ENCODE measurements around the gene SP1.
A peak's percentile ranks its signal among the peaks of the same experiment; 100 is the strongest.
"Not testable (repeated sequence)": the region's sequence is repeated elsewhere in the genome, so short reads cannot be mapped to it uniquely, and the experiment has no call there.

The SP1 gene

DNA sequence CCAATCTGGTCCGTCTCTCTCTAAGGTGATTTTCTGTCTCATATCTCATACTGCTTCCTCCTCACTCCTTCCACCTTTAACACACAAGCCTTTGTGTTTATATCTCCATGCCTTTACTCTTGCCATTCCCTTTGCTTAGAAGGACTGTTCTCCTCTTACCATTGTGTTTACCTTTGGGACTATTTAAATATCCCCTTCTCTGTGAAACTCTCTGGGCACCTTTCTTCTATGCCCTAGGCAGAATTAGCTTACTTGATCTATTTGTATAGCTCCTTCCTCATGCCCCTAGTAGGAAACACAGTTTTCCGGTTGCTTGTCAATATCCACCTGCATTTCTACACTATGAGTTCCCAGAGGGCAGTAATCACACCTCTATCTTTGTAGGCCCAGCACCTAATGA lies 39.8 kb downstream of the SP1 start:
- H3K36me3 ChIP-seq (ENCODE audit: control insufficient read depth, insufficient read depth, low read length) = no peaks in the 10 kb centered on the region
- peaks cover 40% of the 10 kb centered on the region for H3K4me1 ChIP-seq (ENCODE audit: control insufficient read depth, insufficient read depth, low read length)
- peak overlapping the region; percentile 39 for H3K9ac ChIP-seq (ENCODE audit: low read length)
- H3K4me3 ChIP-seq (ENCODE audit: low read length) = no peak overlapping the region
- H3K9me3 ChIP-seq (ENCODE audit: control insufficient read depth, low read length) = no peaks in the 10 kb centered on the region
- no peaks in the 10 kb centered on the region for H3K27me3 ChIP-seq (ENCODE audit: control insufficient read depth, insufficient read depth, low read length)

DNA sequence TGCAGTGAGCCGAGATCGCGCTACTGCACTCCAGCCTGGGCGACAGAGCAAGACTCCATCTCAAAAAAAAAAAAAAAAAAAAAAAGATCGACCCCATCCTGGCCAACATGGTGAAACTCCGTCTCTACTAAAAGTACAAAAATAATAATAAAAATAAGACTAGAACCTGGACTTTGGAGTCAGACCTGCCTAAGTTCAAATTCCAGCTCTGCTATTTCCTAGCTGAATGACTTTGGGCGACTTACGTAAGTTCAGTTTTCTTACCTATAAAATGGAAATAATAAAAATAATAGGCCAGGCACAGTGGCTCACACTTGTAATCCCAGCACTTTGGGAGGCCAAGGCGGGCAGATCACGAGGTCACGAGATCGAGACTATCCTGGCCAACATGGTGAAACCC lies 42.3 kb downstream of the SP1 start:
- H3K4me1 ChIP-seq (ENCODE audit: control insufficient read depth, insufficient read depth, low read length) = peaks cover 32% of the 10 kb centered on the region
- not testable (repeated sequence) for H3K9me3 ChIP-seq (ENCODE audit: control insufficient read depth, low read length); H3K27me3 ChIP-seq (ENCODE audit: control insufficient read depth, insufficient read depth, low read length); H3K4me3 ChIP-seq (ENCODE audit: low read length); H3K9ac ChIP-seq (ENCODE audit: low read length); H3K36me3 ChIP-seq (ENCODE audit: control insufficient read depth, insufficient read depth, low read length)

GRCh38 chr12:53423597-53423996 lies 43.6 kb downstream of the SP1 start, which contains the start of gene AMHR2:
AMHR2 (plus strand) TSS chr12:53423855; CDS start chr12:53423935, 80 bp downstream.
- H3K27me3 ChIP-seq (ENCODE audit: control insufficient read depth, insufficient read depth, low read length) = no peaks in the 10 kb centered on the region
- no peaks in the 10 kb centered on the region for H3K36me3 ChIP-seq (ENCODE audit: control insufficient read depth, insufficient read depth, low read length)
- H3K4me1 ChIP-seq (ENCODE audit: control insufficient read depth, insufficient read depth, low read length) = peaks cover 28% of the 10 kb centered on the region
- H3K4me3 ChIP-seq (ENCODE audit: low read length) = no peak within 1 kb of the TSS
- no peaks in the 10 kb centered on the region for H3K9me3 ChIP-seq (ENCODE audit: control insufficient read depth, low read length)
- no peak within 1 kb of the TSS for H3K9ac ChIP-seq (ENCODE audit: low read length)

GRCh38 chr12:53424626-53425514 lies 44.9 kb downstream of the SP1 start:
- H3K4me1 ChIP-seq (ENCODE audit: control insufficient read depth, insufficient read depth, low read length) = peaks cover 16% of the 10 kb centered on the region
- H3K4me3 ChIP-seq (ENCODE audit: low read length) = no peak overlapping the region
- no peaks in the 10 kb centered on the region for H3K27me3 ChIP-seq (ENCODE audit: control insufficient read depth, insufficient read depth, low read length)
- no peaks in the 10 kb centered on the region for H3K9me3 ChIP-seq (ENCODE audit: control insufficient read depth, low read length)
- no peaks in the 10 kb centered on the region for H3K36me3 ChIP-seq (ENCODE audit: control insufficient read depth, insufficient read depth, low read length)
- H3K9ac ChIP-seq (ENCODE audit: low read length) = no peak overlapping the region

GRCh38 chr12:53425515-53426150 lies 45.7 kb downstream of the SP1 start:
- H3K27me3 ChIP-seq (ENCODE audit: control insufficient read depth, insufficient read depth, low read length) = no peaks in the 10 kb centered on the region
- H3K9me3 ChIP-seq (ENCODE audit: control insufficient read depth, low read length) = no peaks in the 10 kb centered on the region
- no peak overlapping the region for H3K4me3 ChIP-seq (ENCODE audit: low read length)
- H3K4me1 ChIP-seq (ENCODE audit: control insufficient read depth, insufficient read depth, low read length) = peaks cover 8% of the 10 kb centered on the region
- no peaks in the 10 kb centered on the region for H3K36me3 ChIP-seq (ENCODE audit: control insufficient read depth, insufficient read depth, low read length)
- H3K9ac ChIP-seq (ENCODE audit: low read length) = no peak overlapping the region

DNA sequence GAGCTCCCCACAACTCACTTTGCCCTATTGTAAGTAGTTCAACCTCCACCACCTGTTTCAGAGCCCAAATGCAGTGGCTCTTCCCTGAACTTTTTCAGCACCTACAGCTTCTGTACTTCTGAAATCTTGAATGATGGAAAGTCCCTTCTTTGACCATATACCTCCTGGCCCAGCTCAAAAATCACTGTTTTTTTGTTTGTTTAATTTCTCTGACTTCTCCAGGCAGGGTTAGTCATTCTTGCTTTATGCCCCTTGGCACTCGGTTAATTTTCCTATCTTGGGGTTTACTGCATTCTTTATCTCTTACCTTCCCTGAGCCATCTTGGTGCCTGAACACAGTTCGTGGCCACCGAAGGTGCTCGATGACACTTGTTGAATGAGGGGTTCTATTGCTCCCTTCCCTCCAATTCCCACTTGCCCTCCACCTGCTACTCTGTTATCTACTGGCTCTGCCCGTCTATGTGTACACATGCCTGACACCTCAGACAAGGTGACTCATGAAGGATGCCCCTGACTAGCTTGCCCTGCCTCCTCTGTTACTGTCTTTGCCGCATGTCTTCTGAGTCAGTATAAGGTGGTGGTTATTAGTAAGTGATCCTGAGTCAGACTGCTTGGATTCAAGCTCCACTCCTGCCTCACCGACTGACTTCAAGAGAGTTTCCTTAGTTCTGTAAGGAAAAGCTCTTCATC lies 48.1 kb downstream of the SP1 start:
- no peaks in the 10 kb centered on the region for H3K36me3 ChIP-seq (ENCODE audit: control insufficient read depth, insufficient read depth, low read length)
- no peaks in the 10 kb centered on the region for H3K4me1 ChIP-seq (ENCODE audit: control insufficient read depth, insufficient read depth, low read length)
- H3K4me3 ChIP-seq (ENCODE audit: low read length) = no peak overlapping the region
- H3K9ac ChIP-seq (ENCODE audit: low read length) = no peak overlapping the region
- H3K9me3 ChIP-seq (ENCODE audit: control insufficient read depth, low read length) = no peaks in the 10 kb centered on the region
- H3K27me3 ChIP-seq (ENCODE audit: control insufficient read depth, insufficient read depth, low read length) = no peaks in the 10 kb centered on the region

- Histone ChIP-seq H3K9me3 (ENCODE audit: control insufficient read depth, low read length) (no peaks in the 10 kb centered on the region), H3K27me3 (ENCODE audit: control insufficient read depth, insufficient read depth, low read length) (no peaks in the 10 kb centered on the region), H3K36me3 (ENCODE audit: control insufficient read depth, insufficient read depth, low read length) (no peaks in the 10 kb centered on the region), H3K9ac (ENCODE audit: low read length) (no peak overlapping the region), H3K4me3 (ENCODE audit: low read length) (no peak overlapping the region), H3K4me1 (ENCODE audit: control insufficient read depth, insufficient read depth, low read length) (no peaks in the 10 kb centered on the region)
Observed at GRCh38 chr12:53428741-53429140, 48.8 kb downstream of the SP1 start.

GRCh38 chr12:53430116-53430515 lies 50.1 kb downstream of the SP1 start:
- H3K27me3 ChIP-seq (ENCODE audit: control insufficient read depth, insufficient read depth, low read length) = no peaks in the 10 kb centered on the region

GRCh38 chr12:53431187-53431586 lies 51.2 kb downstream of the SP1 start:
- Histone ChIP-seq H3K4me1 (ENCODE audit: control insufficient read depth, insufficient read depth, low read length) (no peaks in the 10 kb centered on the region), H3K9me3 (ENCODE audit: control insufficient read depth, low read length) (no peaks in the 10 kb centered on the region), H3K4me3 (ENCODE audit: low read length) (no peak overlapping the region), H3K27me3 (ENCODE audit: control insufficient read depth, insufficient read depth, low read length) (no peaks in the 10 kb centered on the region), H3K36me3 (ENCODE audit: control insufficient read depth, insufficient read depth, low read length) (no peaks in the 10 kb centered on the region), H3K9ac (ENCODE audit: low read length) (no peak overlapping the region)

More at GRCh38 chr12:53430116-53430515, 50.1 kb downstream of the SP1 start:
- Histone ChIP-seq H3K9ac (ENCODE audit: low read length) (no peak overlapping the region), H3K9me3 (ENCODE audit: control insufficient read depth, low read length) (no peaks in the 10 kb centered on the region), H3K4me1 (ENCODE audit: control insufficient read depth, insufficient read depth, low read length) (no peaks in the 10 kb centered on the region), H3K4me3 (ENCODE audit: low read length) (no peak overlapping the region), H3K36me3 (ENCODE audit: control insufficient read depth, insufficient read depth, low read length) (no peaks in the 10 kb centered on the region)

GRCh38 chr12:53435326-53435725 lies 55.4 kb downstream of the SP1 start:
- not testable (repeated sequence) for H3K4me3 ChIP-seq (ENCODE audit: low read length); H3K27me3 ChIP-seq (ENCODE audit: control insufficient read depth, insufficient read depth, low read length)

GRCh38 chr12:53439582-53439981 lies 59.6 kb downstream of the SP1 start:
- H3K4me1 ChIP-seq (ENCODE audit: control insufficient read depth, insufficient read depth, low read length) = peaks cover 14% of the 10 kb centered on the region
- not testable (repeated sequence) for H3K27me3 ChIP-seq (ENCODE audit: control insufficient read depth, insufficient read depth, low read length)

More at GRCh38 chr12:53435326-53435725, 55.4 kb downstream of the SP1 start:
- H3K9ac ChIP-seq (ENCODE audit: low read length); H3K36me3 ChIP-seq (ENCODE audit: control insufficient read depth, insufficient read depth, low read length); H3K9me3 ChIP-seq (ENCODE audit: control insufficient read depth, low read length); H3K4me1 ChIP-seq (ENCODE audit: control insufficient read depth, insufficient read depth, low read length): not testable (repeated sequence)

More at GRCh38 chr12:53439582-53439981, 59.6 kb downstream of the SP1 start:
- not testable (repeated sequence) for H3K4me3 ChIP-seq (ENCODE audit: low read length); H3K36me3 ChIP-seq (ENCODE audit: control insufficient read depth, insufficient read depth, low read length); H3K9ac ChIP-seq (ENCODE audit: low read length); H3K9me3 ChIP-seq (ENCODE audit: control insufficient read depth, low read length)
